Measurements from ENCODE around the gene NPHP4.

Gene NPHP4

GRCh38 chr1:5881526-5882222 is 110.6 kb downstream of the NPHP4 start:
- no peak overlapping the region for H3K4me3 ChIP-seq (ENCODE audit: insufficient read length, low read depth)
- peaks cover 12% of the 10 kb centered on the region for H3K36me3 ChIP-seq (ENCODE audit: insufficient read depth, insufficient read length, low read length)
- DNase-seq (ENCODE audit: low read depth, low spot score): no peak
- H3K4me1 ChIP-seq (ENCODE audit: insufficient read depth, insufficient read length): no peaks in the 10 kb centered on the region
- H3K9me3 ChIP-seq (ENCODE audit: insufficient read depth, low read length): peaks cover 9% of the 10 kb centered on the region; the same call in 1 of the 2 replicates
- H3K27me3 ChIP-seq (ENCODE audit: insufficient read depth, insufficient read length): no peaks in the 10 kb centered on the region
- TF ChIP-seq ZNF274 (IDR thresholded peaks at IDR 0.05; ENCODE audit: low read depth, low read length) (no peak), YY1 (IDR thresholded peaks at IDR 0.05; ENCODE audit: insufficient read depth, insufficient read length) (no peak), SUZ12 (IDR thresholded peaks at IDR 0.05; ENCODE audit: extremely low read depth, insufficient read depth, insufficient read length) (no peak)
- H3K9ac ChIP-seq (ENCODE audit: insufficient read length, low read depth): no peak overlapping the region

DNA sequence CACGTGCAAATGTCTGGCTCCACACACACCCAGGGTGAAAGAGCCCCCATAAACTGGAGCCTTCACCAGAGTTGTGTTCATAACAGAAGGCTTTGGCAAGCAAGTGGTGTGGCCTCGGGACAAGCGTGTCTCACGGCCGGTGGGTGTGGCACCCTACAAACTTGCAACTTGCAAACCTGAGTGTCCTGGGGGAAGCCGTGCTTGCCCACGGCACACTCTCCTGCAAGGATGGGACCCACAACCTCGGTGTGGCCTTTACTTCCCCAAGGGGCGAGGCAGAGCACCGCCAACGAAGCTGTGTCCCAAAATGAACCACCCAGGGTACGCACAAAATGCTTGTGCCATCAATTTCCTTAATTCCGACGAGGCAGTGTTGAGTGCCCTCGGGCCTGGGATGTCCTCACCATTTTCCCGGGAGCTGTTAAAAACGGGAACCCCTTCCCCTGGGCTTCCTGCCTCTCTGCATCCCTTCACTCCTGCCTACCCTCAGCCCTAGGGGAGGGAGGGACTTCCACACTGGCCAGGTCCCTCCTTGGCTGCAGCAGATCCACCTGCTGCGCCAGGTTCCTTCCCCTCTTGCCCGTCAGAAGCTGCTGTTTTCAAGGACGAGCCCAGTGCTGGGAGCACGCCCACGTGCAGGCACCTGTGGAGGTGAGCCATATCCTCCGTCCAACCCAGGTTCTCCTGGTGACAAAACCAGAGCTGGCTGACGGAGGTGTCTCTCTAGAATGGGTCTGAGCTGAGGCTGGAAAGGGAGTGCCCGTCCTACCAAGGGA is 111.4 kb downstream of the NPHP4 start:
- Histone ChIP-seq H3K9ac (ENCODE audit: insufficient read length, low read depth) (no peak overlapping the region), H3K4me1 (ENCODE audit: insufficient read depth, insufficient read length) (no peaks in the 10 kb centered on the region), H3K4me3 (ENCODE audit: insufficient read length, low read depth) (no peak overlapping the region), H3K36me3 (ENCODE audit: insufficient read depth, insufficient read length, low read length) (peaks cover 12% of the 10 kb centered on the region), H3K27me3 (ENCODE audit: insufficient read depth, insufficient read length) (no peaks in the 10 kb centered on the region), H3K9me3 (ENCODE audit: insufficient read depth, low read length) (peaks cover 9% of the 10 kb centered on the region; the same call in 1 of the 2 replicates)
- DNase-seq (ENCODE audit: low read depth, low spot score): no peak
- TF ChIP-seq ZNF274 (IDR thresholded peaks at IDR 0.05; ENCODE audit: low read depth, low read length) (no peak), SUZ12 (IDR thresholded peaks at IDR 0.05; ENCODE audit: extremely low read depth, insufficient read depth, insufficient read length) (no peak), YY1 (IDR thresholded peaks at IDR 0.05; ENCODE audit: insufficient read depth, insufficient read length) (no peak)

DNA sequence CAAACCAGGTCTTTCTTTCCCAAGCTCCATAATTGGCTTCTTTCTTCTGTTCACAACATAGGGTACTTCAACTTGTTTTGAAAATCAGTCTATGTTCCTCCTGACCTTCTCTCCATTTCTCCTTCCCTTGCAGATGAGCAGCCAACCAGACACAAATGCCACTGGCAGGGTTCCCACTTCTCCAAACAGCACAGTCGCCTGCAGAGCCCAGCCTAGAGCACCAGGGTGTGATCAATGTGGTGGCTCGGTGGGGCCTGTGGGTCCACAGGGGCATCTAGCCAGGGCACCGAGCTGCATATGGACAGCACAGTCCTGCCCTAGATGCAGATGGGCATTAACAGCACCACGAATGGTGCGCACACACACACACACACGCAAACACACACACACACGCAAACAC is 112.8 kb downstream of the NPHP4 start:
- Histone ChIP-seq H3K4me1 (ENCODE audit: insufficient read depth, insufficient read length) (no peaks in the 10 kb centered on the region), H3K9ac (ENCODE audit: insufficient read length, low read depth) (no peak overlapping the region), H3K27me3 (ENCODE audit: insufficient read depth, insufficient read length) (no peaks in the 10 kb centered on the region), H3K4me3 (ENCODE audit: insufficient read length, low read depth) (no peak overlapping the region), H3K36me3 (ENCODE audit: insufficient read depth, insufficient read length, low read length) (peaks cover 12% of the 10 kb centered on the region), H3K9me3 (ENCODE audit: insufficient read depth, low read length) (peaks cover 9% of the 10 kb centered on the region; the same call in 1 of the 2 replicates)
- no peak for DNase-seq (ENCODE audit: low read depth, low spot score)
- TF ChIP-seq YY1 (IDR thresholded peaks at IDR 0.05; ENCODE audit: insufficient read depth, insufficient read length) (no peak), SUZ12 (IDR thresholded peaks at IDR 0.05; ENCODE audit: extremely low read depth, insufficient read depth, insufficient read length) (no peak), ZNF274 (IDR thresholded peaks at IDR 0.05; ENCODE audit: low read depth, low read length) (no peak)

GRCh38 chr1:5878971-5879370 is 113.3 kb downstream of the NPHP4 start:
- H3K36me3 ChIP-seq (ENCODE audit: insufficient read depth, insufficient read length, low read length): peaks cover 12% of the 10 kb centered on the region
- H3K4me1 ChIP-seq (ENCODE audit: insufficient read depth, insufficient read length): no peaks in the 10 kb centered on the region
- H3K4me3 ChIP-seq (ENCODE audit: insufficient read length, low read depth): no peak overlapping the region
- DNase-seq (ENCODE audit: low read depth, low spot score): no peak
- peaks cover 9% of the 10 kb centered on the region; the same call in 1 of the 2 replicates for H3K9me3 ChIP-seq (ENCODE audit: insufficient read depth, low read length)
- no peak overlapping the region for H3K9ac ChIP-seq (ENCODE audit: insufficient read length, low read depth)
- TF ChIP-seq YY1 (IDR thresholded peaks at IDR 0.05; ENCODE audit: insufficient read depth, insufficient read length) (no peak), ZNF274 (IDR thresholded peaks at IDR 0.05; ENCODE audit: low read depth, low read length) (no peak), SUZ12 (IDR thresholded peaks at IDR 0.05; ENCODE audit: extremely low read depth, insufficient read depth, insufficient read length) (no peak)
- no peaks in the 10 kb centered on the region for H3K27me3 ChIP-seq (ENCODE audit: insufficient read depth, insufficient read length)

GRCh38 chr1:5877683-5878530 is 114.3 kb downstream of the NPHP4 start:
- H3K36me3 ChIP-seq (ENCODE audit: insufficient read depth, insufficient read length, low read length): peaks cover 14% of the 10 kb centered on the region
- DNase-seq (ENCODE audit: low read depth, low spot score): no peak
- no peak overlapping the region for H3K9ac ChIP-seq (ENCODE audit: insufficient read length, low read depth)
- TF ChIP-seq SUZ12 (IDR thresholded peaks at IDR 0.05; ENCODE audit: extremely low read depth, insufficient read depth, insufficient read length): no peak
- no peak for TF ChIP-seq ZNF274 (IDR thresholded peaks at IDR 0.05; ENCODE audit: low read depth, low read length)
- TF ChIP-seq YY1 (IDR thresholded peaks at IDR 0.05; ENCODE audit: insufficient read depth, insufficient read length): no peak
- H3K27me3 ChIP-seq (ENCODE audit: insufficient read depth, insufficient read length): no peaks in the 10 kb centered on the region
- H3K4me1 ChIP-seq (ENCODE audit: insufficient read depth, insufficient read length): no peaks in the 10 kb centered on the region
- no peak overlapping the region for H3K4me3 ChIP-seq (ENCODE audit: insufficient read length, low read depth)
- H3K9me3 ChIP-seq (ENCODE audit: insufficient read depth, low read length): peaks cover 9% of the 10 kb centered on the region; the same call in 1 of the 2 replicates

DNA sequence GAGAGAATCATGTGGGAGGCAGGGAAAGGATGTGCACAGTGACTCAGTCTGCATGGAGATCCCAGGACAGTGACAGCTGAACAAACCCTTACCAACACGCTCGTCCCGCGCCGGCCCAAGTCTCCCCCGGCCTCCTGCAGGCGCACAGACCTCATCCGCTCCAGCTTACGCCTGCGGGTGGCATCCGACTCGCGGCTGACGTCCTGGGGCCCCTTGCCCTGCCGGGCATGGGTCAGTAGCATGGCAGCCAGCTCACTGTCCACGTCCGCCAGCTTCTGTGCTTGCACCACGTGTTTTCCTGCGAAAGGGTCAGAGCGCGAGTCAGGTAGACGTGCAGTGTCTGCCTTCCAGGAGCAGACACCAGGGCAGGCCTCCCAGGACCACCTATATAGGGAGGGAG is 115.2 kb downstream of the NPHP4 start:
- Histone ChIP-seq H3K4me3 (ENCODE audit: insufficient read length, low read depth) (no peak overlapping the region), H3K9ac (ENCODE audit: insufficient read length, low read depth) (no peak overlapping the region), H3K27me3 (ENCODE audit: insufficient read depth, insufficient read length) (no peaks in the 10 kb centered on the region), H3K36me3 (ENCODE audit: insufficient read depth, insufficient read length, low read length) (peaks cover 14% of the 10 kb centered on the region), H3K4me1 (ENCODE audit: insufficient read depth, insufficient read length) (no peaks in the 10 kb centered on the region), H3K9me3 (ENCODE audit: insufficient read depth, low read length) (peaks cover 9% of the 10 kb centered on the region; the same call in 1 of the 2 replicates)
- DNase-seq (ENCODE audit: low read depth, low spot score): no peak
- TF ChIP-seq ZNF274 (IDR thresholded peaks at IDR 0.05; ENCODE audit: low read depth, low read length): no peak
- TF ChIP-seq YY1 (IDR thresholded peaks at IDR 0.05; ENCODE audit: insufficient read depth, insufficient read length): no peak
- TF ChIP-seq SUZ12 (IDR thresholded peaks at IDR 0.05; ENCODE audit: extremely low read depth, insufficient read depth, insufficient read length): no peak
